GM21515 (cell line): Measurements from ENCODE around the gene PRKCA.
"Not testable (repeated sequence)": the region's sequence is repeated elsewhere in the genome, so short reads cannot be mapped to it uniquely, and the experiment has no call there.

Experiments used
- ATAC-seq: cut with Tn5 transposase; IDR thresholded peaks from one replicate; pipeline ENCODE4 v1.9.1; 2021; ENCODE audit not compliant: unreplicated experiment

Gene PRKCA

DNA sequence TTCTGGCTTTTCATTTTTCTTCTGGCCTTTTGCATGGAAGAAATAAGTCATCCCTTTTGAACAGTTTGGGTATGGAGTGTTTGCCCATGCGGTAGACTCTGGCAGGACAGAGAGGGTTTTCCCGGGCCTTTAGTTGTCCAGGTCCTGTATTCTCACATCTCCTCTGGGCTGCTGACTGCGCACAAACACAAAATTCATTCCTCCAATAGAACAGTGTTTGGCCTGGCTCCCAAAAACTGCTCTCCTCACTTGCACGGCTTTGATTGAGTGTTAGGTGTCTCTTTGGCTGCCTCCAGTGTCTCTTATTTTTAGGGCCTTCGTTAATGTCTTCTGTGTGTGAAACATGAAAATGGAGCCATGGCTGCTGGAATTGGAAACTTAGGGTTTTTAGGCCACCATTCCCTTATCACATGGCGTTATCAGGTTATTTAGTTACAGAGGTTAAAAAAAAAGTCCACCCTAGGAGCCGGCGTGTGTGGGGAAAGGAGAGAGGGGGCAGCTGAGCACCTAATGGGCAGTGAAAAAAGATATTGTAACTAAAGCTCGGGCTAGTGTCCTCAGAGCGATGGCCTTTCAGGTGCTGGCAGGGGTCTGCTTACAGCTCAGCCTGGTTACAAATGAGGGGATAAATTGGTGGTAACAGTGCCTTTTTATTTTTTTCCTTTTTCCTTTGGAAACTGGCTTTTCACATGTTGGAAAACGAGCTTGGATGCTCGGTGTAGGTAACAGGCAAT is 47.3 kb downstream of the PRKCA start:
- ATAC-seq = no peak

GRCh38 chr17:66350576-66350975 is 48.2 kb downstream of the PRKCA start:
- not testable (repeated sequence) for ATAC-seq

GRCh38 chr17:66351033-66351432 is 48.6 kb downstream of the PRKCA start:
- ATAC-seq = no peak

- ATAC-seq = no peak
Measured at GRCh38 chr17:66351701-66352100, 49.3 kb downstream of the PRKCA start.

DNA sequence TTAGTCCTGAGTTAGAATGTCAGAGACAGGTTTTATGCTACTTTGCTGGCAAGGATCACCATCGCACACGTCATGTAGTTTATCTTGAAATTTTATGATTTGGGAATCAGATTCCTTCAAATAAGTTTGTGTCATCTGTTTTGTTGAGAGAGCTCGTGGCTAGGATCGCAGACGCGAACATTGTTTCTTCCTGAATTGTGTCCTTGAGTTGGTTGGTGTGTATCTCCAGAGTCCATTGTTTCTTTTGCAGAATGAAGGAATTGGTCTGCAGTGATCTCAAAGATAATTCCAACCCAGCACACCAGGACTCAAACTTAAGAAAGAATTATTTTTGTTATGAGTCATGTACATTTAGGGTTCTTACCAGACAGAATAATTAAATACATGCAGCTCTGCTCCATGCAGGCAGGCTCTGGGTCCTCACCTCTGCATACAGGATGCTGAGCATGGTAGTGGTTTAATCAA is 51.6 kb downstream of the PRKCA start:
- no peak for ATAC-seq

DNA sequence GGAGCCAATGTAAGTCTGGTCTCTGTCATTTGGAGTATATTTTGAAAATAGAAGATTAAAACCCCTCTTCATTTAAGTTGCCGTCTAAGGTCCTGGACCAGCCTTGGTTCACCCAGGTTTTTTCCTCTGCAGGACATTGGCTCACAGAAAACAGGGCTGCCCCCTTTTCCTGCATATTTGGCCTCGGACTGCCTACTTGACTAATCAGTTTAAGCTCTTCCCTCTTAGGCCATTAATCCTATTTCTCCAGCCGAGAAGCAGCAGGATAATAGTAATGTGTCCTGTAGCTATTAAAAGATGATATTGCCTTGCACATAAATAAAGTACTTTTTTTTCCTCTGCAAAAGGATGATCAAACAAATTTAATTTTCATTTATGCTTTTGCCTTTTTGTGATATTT is 52.1 kb downstream of the PRKCA start:
- ATAC-seq = no peak

DNA sequence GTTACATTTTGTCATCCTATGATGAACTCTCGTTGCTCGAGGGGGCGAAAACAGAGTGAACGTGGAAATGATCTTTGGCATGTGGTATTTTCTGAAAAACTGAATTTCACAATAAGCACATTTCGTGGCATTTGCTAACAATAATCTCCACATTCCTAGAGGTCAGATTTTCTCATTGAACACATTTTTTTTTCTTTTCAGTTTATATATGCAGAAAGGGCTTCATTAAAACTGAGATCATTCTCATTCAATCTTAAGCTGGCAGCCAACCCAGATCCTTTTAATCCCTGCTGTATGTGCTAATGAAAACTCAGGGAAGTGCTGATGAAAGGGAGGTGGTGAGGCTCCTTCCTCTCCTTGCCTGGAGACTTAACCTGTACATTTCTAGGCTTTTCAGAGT is 52.6 kb downstream of the PRKCA start:
- ATAC-seq = no peak

DNA sequence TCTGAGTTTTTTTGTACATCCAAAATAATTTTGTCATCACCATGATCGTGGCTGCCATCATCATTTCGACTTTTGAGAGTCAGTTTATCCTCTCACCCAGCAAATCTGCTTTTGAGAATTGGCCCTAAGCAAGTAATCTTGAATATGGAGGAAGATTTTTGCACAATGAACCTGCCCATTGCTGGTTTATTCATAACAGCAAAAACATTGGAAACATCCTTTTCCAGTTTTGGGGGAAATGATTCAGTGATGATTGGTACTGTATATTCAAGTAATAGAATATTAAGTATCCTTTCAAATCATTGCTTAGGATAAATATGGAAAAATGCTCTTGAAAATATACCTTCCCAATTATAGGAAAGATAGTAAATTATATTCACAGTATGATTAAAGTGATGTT is 53.1 kb downstream of the PRKCA start:
- no peak for ATAC-seq

GRCh38 chr17:66357037-66357436 is 54.6 kb downstream of the PRKCA start:
- no peak for ATAC-seq

- ATAC-seq = no peak
Measured at GRCh38 chr17:66359351-66359750, 56.9 kb downstream of the PRKCA start.

- ATAC-seq = not testable (repeated sequence)
Measured at GRCh38 chr17:66360961-66361565, 58.6 kb downstream of the PRKCA start.

- ATAC-seq = no peak
Measured at GRCh38 chr17:66364508-66364907, 62.1 kb downstream of the PRKCA start.

- no peak for ATAC-seq
Measured at GRCh38 chr17:66364990-66365490, 62.6 kb downstream of the PRKCA start.

- no peak for ATAC-seq
Measured at GRCh38 chr17:66365903-66366302, 63.5 kb downstream of the PRKCA start.

DNA sequence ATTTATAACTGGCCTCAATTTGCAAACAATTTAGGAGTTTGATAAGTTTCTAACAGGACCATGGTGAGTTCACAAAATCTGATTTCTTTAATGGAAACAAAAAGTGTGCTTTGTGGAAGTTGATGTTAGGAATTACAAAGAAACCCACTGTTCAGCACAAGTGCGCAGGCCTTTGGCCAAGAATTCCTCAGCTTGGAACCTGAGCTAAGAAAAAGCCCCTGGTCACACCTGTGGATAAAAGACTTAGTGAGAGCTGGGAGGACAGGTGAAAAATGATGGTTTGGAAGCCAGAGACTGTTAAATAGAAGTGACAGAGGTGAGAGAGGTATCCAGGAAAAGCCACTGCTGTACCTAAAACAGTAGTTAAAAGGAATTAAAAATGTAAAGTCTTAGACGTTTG is 64.7 kb downstream of the PRKCA start:
- ATAC-seq = no peak

DNA sequence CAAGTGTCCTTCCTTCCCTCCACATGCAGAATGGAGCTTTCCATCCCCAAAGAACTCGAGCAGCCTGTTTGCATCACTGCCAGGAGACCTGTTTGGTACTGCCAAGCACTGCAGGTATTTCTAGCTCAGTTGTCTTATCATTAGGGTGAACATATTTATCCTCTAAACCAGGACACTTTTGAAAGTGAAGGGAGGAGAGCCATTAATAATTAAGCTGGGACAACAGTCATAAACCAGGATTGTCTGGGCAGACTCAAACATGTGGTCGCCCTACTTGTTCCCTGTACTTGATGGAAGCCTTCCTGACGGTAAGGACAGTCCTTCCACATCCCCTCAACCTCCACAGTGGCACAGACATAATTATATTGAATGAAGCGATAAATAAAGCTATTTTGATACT is 67.4 kb downstream of the PRKCA start:
- no peak for ATAC-seq

GRCh38 chr17:66371561-66371960 is 69.1 kb downstream of the PRKCA start:
- ATAC-seq = no peak

GRCh38 chr17:66372182-66372581 is 69.8 kb downstream of the PRKCA start:
- ATAC-seq = no peak

- no peak for ATAC-seq
Measured at GRCh38 chr17:66373079-66373478, 70.7 kb downstream of the PRKCA start.

GRCh38 chr17:66373944-66374817 is 71.8 kb downstream of the PRKCA start:
- ATAC-seq = no peak

DNA sequence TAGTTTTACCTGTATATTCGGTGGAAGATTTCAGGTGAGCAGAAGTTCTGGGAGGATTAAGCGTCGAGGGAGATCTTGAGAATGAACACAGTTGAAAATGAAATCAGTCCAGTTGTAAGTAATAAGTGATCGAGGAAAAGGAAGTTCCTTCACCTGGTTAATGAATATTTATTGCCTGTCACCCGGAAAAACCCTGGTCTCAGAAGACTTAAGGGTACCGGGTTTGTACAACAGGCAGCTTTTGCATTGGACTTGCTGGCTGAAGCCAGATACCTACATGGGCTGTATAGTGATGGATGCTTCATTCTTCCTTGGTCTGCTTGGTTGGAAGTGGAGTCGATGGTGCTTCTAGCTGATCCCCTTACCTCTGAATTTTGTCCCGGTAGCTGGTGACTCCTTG is 72.7 kb downstream of the PRKCA start:
- ATAC-seq = no peak

DNA sequence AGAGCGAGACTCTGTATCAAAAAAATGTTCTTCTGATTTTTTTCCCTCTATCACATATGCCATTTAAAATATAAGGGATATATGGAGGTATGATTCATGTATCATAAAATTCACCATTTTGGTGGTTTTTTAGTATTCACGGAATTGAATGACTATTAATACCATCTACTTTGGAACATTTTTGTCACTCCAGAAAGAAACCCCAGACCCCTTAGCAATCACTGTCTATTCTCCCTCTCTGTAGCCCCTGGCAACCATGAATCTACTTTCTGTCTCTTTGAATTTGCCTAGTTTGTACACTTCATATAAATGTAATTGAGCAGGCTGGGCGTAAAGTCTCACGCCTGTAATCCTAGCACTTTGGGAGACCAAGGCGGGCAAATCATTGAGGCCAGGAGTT is 75.9 kb downstream of the PRKCA start:
- ATAC-seq = no peak
